ENCODE results near the gene GPC6. TPM values are rescaled to one million over a fixed set of nuclear protein-coding genes. Genes with fewer than 3 reads are reported as not detected.

Gene GPC6
- total RNA-seq, 6 donors from 2014 or later = 1.3 to 7.3 (median 3.4) TPM

GRCh38 chr13:94123557-94123956, 897.0 kb downstream of the GPC6 start:
- TF ChIP-seq POLR2AphosphoS5 (IDR thresholded peaks at IDR 0.05) (no peak), CTCF (IDR thresholded peaks at IDR 0.05) (no peak), POLR2A (IDR thresholded peaks at IDR 0.05) (no peak), EP300 (IDR thresholded peaks at IDR 0.05) (no peak)
- ATAC-seq (ENCODE audit: low FRiP score in 2 of 2) (no peak), DNase-seq (no peak)
- 86 to 92% methylated on average over 1 of the region's 1 CpG for WGBS, 2 donors
- Histone ChIP-seq H3K4me1 (no peaks in the 10 kb centered on the region), H3K4me3 (no peak overlapping the region), H3K27ac (no peak overlapping the region), H3K36me3 (no peaks in the 10 kb centered on the region), H3K9me3 (no peaks in the 10 kb centered on the region), H3K27me3 (no peaks in the 10 kb centered on the region)

- peak in 1 of 2 donors; percentile 67 for ATAC-seq (ENCODE audit: low FRiP score in 2 of 2)
Observed at GRCh38 chr13:94128430-94128829, 901.8 kb downstream of the GPC6 start.

GRCh38 chr13:94129490-94129894, 902.9 kb downstream of the GPC6 start:
- no peaks in the 10 kb centered on the region for H3K4me1 ChIP-seq
- no peak for DNase-seq
- H3K27ac ChIP-seq = no peak overlapping the region
- 75 to 82% methylated on average over 2 of the region's 2 CpGs for WGBS, 2 donors
- TF ChIP-seq POLR2A (IDR thresholded peaks at IDR 0.05) (no peak), CTCF (IDR thresholded peaks at IDR 0.05) (no peak), POLR2AphosphoS5 (IDR thresholded peaks at IDR 0.05) (no peak), EP300 (IDR thresholded peaks at IDR 0.05) (no peak)
- no peaks in the 10 kb centered on the region for H3K9me3 ChIP-seq
- peak in 1 of 2 donors; percentile 61 for ATAC-seq (ENCODE audit: low FRiP score in 2 of 2)
- no peaks in the 10 kb centered on the region for H3K36me3 ChIP-seq
- no peaks in the 10 kb centered on the region for H3K27me3 ChIP-seq
- H3K4me3 ChIP-seq = no peak overlapping the region

More at GRCh38 chr13:94128430-94128829, 901.8 kb downstream of the GPC6 start:
- Histone ChIP-seq H3K4me3 (no peak overlapping the region), H3K27ac (no peak overlapping the region), H3K9me3 (no peaks in the 10 kb centered on the region), H3K27me3 (no peaks in the 10 kb centered on the region), H3K4me1 (no peaks in the 10 kb centered on the region), H3K36me3 (no peaks in the 10 kb centered on the region)
- no peak for DNase-seq
- 65 to 66% methylated on average over 4 of the region's 4 CpGs for WGBS, 2 donors
- no peak for TF ChIP-seq POLR2AphosphoS5 (IDR thresholded peaks at IDR 0.05)
- TF ChIP-seq EP300 (IDR thresholded peaks at IDR 0.05) = no peak
- no peak for TF ChIP-seq POLR2A (IDR thresholded peaks at IDR 0.05)
- no peak for TF ChIP-seq CTCF (IDR thresholded peaks at IDR 0.05)

- Histone ChIP-seq H3K4me1 (no peaks in the 10 kb centered on the region), H3K4me3 (no peak overlapping the region), H3K27ac (no peak overlapping the region), H3K9me3 (no peaks in the 10 kb centered on the region), H3K27me3 (no peaks in the 10 kb centered on the region), H3K36me3 (no peaks in the 10 kb centered on the region)
- ATAC-seq (ENCODE audit: low FRiP score in 2 of 2) = no peak
- no peak for DNase-seq
- 66 to 70% methylated on average over 4 of the region's 4 CpGs for WGBS, 2 donors
- no peak for TF ChIP-seq CTCF (IDR thresholded peaks at IDR 0.05)
- no peak for TF ChIP-seq POLR2A (IDR thresholded peaks at IDR 0.05)
- TF ChIP-seq POLR2AphosphoS5 (IDR thresholded peaks at IDR 0.05) = no peak
- TF ChIP-seq EP300 (IDR thresholded peaks at IDR 0.05) = no peak
Observed at GRCh38 chr13:94138831-94139230, 912.2 kb downstream of the GPC6 start.

- Histone ChIP-seq H3K27ac (no peak overlapping the region), H3K36me3 (no peaks in the 10 kb centered on the region), H3K4me1 (no peaks in the 10 kb centered on the region), H3K4me3 (no peak overlapping the region), H3K27me3 (no peaks in the 10 kb centered on the region), H3K9me3 (no peaks in the 10 kb centered on the region)
- 93 to 100% methylated on average over 1 of the region's 1 CpG for WGBS, 2 donors
- ATAC-seq (ENCODE audit: low FRiP score in 2 of 2) (no peak), DNase-seq (no peak)
- no peak for TF ChIP-seq POLR2AphosphoS5 (IDR thresholded peaks at IDR 0.05)
- no peak for TF ChIP-seq CTCF (IDR thresholded peaks at IDR 0.05)
- no peak for TF ChIP-seq EP300 (IDR thresholded peaks at IDR 0.05)
- TF ChIP-seq POLR2A (IDR thresholded peaks at IDR 0.05) = no peak
Observed at GRCh38 chr13:94139393-94139995, 912.9 kb downstream of the GPC6 start.
